HG03460 (cell line): ENCODE data around the gene SLC35F5.
"Not testable (repeated sequence)": the region's sequence is repeated elsewhere in the genome, so short reads cannot be mapped to it uniquely, and the experiment has no call there.

Source experiments
- ATAC-seq: cut with Tn5 transposase; IDR thresholded peaks from one replicate; pipeline ENCODE4 v1.9.1; 2021; ENCODE audit not compliant: unreplicated experiment

The SLC35F5 gene

DNA sequence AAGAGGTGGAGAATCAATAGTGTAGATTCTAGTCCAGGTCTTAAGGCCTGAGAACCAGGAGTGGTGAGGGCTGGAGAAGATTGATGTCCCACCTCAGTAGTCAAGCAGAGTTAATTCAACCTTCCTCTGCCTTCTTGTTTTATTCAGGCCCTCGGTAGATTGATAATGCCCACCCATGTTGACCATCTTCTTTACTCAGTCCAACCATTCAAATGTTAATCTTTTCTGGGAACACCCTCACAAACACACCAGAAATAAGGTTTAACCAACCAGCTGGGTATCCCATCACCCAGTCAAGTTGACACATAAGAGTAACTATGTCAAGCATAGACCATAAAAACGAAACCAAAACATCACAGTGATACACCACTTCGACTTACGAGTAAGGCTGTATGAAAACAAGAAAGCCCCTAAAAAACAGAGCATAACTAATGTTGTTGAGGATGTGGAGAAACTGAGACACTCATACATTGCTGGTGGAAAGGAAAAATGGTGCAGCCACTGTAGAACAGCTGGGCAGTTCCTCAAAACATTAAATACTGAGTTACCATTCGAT, 57.5 kb downstream of the SLC35F5 start:
- peak; percentile 62 for ATAC-seq

DNA sequence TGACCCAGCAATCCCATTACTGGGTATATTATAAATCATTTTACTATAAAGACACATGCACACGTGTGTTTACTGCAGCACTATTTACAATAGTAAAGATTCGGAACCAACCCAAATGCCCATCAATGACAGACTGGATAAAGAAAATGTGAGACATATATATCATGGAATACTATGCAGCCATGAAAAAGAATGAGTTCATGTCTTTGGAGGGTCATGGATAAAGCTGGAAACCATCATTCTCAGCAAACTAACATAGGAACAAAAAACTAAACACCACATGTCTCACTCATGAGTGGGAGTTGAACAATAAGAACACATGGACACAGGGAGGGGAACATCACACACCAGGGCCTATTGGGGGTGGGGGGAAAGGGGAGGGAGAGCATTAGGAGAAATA, 58.2 kb downstream of the SLC35F5 start:
- not testable (repeated sequence) for ATAC-seq

DNA sequence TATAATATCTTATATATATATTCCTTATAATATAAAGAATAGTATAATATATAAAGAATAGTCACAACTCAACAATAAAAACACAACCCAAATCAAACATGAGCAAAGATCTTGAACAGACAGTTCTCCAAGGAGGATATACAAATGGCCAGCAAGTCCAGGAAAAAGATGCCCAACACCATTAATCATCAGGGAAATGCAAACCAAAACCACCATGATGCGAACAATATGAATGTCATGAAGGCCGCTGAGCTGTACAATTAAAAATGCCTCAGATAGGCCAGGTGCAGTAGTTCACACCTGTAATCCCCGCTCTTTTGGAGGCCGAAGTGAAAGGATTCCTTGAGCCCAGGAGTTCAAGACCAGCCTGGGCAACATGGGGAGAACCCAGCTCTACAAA, 58.9 kb downstream of the SLC35F5 start:
- ATAC-seq: no peak

DNA sequence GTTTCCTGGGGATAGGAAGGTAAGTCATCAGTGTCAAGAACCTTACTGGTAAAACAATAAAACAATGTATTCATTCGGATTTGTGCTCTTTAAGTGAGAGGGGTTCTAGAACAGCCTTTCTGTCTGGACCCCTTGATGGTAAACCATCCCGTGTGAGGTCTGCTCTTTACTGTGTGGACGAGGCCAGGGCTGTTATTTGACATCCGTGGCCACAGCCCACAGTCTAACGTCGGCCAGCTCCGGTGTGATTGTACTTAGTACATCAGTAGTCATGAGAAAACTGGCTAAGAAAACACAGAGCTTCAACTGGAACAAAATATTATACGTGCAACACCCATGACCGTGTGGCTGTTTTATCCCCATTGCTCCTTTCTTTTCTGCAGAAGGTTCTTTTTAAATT, 62.0 kb downstream of the SLC35F5 start:
- no peak for ATAC-seq

DNA sequence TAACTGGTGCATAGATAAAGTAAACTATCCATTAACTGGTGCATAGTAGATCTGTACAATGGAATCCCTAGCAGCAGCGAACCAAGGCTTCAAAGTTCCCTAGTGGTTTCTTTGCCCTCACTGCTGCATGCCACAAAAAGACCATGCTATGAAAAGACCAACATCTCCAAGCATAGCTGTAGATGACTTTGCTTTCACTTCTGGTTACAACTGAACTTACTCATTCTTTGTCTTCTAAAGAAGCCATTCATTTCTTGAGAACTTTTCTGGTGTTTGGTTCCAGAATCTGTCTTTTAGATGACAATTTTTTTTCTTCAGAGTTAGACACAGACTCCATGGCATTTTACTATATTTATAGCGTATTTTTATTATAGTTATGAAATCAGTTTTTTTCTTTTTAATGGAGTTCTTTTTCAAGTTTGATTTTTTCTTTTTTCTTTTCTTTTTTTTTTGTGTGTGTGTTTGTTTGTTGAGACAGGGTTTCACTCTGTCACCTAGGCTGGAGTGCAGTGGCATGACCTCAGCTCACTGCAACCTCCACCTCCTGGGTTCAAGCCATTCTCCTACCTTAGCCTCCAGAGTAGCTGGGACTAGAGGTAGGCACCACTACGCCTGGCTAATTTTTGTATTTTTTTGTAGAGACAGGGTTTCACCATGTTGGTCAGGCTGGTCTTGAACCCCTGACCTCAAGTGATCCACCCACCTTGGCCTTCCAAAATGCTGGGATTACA, 63.6 kb downstream of the SLC35F5 start:
- ATAC-seq: peak; percentile 76

DNA sequence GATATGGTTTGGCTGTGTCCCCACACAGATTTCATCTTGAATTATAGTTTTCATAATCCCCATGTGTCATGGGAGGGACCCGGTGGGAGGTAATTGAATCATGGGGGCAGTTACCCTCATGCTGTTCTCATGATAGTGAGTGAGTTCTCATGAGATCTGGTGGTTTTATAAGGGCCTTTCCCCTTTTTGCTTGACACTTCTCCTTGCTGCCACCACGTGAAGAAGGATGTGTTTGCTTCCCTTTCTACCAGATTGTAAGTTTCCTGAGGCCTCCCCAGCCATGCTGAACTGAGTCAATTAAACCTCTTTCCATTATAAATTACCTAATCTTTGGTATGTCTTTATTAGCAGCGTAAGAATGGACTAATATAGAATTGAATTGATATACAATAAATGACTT, 65.6 kb downstream of the SLC35F5 start:
- ATAC-seq: not testable (repeated sequence)

DNA sequence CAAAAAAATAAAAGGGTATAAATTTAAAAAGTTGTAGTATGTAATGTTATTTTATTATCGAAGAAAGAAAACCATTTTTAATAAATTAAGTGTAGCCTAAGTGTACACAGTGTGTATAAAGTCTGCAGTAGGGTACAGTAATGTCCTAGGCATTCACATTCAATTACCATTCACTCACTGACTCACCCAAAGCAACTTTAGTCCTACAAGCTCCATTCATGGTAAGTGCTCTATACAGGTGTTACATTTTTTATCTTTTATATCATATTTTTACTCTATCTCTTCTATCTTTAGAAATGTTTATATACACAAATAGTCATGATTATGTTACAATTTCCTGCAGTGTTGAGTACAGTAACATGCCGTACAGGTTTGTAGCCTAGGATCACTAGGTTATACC, 69.9 kb downstream of the SLC35F5 start:
- no peak for ATAC-seq

DNA sequence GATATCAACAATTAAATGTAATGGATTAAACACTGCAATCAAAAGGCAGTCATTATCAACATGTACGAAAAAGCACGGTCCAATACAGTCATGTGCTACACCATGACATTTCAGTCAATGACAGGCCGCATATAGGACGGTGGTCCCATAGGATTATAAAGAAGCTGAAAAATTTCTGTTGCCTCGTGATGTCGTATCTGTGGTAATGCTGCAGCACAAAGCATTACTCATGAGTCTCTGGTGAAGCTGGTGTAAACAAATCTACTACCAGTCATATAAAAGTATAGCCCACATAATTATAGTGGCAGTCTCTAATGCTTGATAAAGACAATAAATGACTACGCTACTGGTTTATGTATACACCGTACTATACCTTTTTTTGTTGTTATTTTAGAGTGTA, 71.0 kb downstream of the SLC35F5 start:
- no peak for ATAC-seq

DNA sequence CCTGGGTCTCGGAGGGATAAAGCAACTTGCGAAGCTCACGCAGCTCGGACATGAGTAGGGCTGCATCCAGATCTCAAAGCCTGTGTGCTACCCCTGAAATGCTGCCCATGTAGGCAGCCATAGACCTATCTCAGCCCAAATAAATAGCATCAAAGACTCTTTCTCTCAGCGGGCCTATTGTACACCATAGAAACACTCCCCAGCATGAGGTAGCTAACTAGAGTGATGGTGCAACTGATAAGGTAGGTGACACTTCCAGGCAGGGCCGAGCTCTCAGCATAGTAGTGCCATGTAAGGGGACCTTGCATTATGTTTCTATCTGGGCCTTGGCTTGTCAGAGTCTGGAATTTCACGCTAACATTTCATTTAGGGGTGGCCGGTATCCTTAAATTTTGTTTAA, 77.0 kb downstream of the SLC35F5 start:
- ATAC-seq: no peak

DNA sequence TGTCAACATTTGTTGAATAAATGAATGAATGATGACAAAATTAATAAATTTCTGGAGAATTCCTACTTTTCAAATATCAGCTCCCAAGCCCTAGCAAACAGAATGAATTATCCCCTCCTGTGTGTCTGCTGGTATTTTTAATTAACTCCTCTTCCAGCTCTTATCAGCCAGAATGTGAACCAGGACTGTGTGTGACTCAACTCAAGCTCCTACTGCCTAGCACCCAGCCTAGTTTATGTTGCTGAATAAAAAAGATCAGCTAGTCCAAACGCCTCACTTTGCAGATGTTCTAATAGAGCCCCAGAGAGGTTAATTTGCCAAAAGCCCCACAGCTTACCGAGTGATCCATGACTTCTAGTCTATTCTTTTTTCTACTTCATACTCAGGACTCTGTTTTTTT, 79.1 kb downstream of the SLC35F5 start:
- no peak for ATAC-seq

DNA sequence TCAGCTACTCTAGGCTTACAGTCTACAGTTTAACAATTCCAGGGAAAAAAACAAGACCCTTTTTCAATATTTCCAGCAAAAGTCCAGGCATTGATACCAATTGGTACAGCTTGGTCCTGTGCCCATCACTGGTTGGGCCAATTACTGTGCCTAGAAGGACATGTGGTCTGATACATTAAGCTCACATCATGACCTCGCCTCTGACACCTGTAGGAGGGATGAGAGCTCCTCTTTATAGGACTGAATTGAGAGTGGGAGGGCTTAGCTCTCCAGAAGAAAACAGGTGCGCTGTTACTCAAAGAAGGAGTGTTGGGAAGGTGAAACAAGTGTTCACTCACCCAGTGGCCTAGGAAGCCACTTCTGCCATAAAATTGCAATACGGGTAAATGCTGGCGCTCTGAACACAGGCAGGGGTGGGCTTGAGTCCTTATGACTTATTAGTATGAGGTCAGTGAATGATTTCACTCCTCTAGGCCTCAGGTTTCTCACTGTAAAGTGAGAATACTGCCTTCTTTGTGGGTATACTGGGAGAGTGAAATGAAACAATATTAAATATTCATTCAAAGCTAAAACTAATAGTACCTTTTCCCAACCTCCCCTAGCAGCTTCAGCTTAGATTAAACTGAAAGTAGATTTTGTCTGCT, 79.7 kb downstream of the SLC35F5 start:
- no peak for ATAC-seq

DNA sequence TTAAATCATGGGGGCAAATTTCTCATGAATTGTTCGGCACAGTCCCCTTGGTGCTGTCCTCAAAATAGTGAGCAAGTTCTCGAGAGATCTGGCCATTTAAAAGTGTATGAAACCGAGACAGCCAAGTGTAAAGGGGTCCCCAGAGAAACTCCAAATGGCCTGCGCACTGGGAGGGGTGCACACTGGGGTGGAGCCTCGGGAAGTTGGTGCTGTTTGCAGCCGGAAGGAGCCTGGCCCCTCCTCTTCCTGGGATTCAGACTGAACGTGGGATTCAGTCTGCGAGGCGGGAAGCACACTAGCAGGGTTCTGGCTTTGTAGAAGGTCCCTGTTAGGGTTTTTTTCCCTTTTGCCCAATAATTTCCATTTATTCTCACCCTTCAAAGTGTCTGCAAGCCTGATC, 80.6 kb downstream of the SLC35F5 start:
- ATAC-seq: no peak

DNA sequence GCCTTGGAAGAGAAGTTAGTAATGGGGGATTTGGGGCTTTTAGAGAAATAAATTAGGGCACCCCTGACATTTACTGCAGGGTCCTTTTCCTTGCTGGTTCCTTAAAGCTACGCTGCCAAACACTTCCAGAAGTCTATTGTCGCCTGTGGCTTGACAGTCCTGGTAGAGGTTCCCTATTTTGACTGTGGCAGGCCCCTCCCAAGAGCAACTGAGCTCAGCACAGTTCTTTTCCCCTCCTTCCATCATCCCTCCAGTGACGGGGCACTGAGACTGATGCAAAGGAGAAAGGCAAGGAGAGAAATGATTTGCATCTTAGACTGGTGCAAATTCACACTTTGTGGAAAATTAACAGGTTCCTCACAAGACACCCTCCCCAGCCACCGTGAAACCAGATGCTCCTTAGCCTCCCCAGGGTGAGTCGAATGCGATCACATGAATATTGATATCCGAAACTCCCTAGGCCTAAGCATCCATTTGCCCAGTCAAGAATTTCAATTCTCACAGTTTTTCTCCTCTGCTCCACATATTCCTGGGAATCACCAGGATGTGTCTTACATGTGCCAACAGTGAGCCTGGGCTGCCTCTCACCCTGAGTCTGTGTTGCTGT, 84.0 kb downstream of the SLC35F5 start:
- no peak for ATAC-seq

DNA sequence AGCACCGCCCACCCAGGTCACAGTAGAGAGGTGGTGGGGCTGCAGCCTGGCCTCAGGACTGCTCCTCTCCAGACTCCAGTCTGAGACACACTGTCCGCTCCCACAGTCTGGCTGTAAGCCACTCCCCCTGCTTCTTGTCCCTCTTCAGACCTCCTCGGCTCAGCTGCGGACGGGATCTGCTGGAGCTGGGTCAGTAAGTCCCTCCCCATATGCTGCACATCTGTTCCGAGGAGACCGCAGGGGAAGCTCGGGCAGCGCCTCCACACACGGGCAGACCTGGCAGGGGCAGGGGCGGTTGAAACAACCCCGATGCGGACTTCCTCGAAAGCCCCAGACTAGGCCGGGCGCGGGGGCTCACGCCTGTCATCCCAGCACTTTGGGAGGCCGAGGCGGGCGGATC, 87.4 kb downstream of the SLC35F5 start:
- ATAC-seq: not testable (repeated sequence)

DNA sequence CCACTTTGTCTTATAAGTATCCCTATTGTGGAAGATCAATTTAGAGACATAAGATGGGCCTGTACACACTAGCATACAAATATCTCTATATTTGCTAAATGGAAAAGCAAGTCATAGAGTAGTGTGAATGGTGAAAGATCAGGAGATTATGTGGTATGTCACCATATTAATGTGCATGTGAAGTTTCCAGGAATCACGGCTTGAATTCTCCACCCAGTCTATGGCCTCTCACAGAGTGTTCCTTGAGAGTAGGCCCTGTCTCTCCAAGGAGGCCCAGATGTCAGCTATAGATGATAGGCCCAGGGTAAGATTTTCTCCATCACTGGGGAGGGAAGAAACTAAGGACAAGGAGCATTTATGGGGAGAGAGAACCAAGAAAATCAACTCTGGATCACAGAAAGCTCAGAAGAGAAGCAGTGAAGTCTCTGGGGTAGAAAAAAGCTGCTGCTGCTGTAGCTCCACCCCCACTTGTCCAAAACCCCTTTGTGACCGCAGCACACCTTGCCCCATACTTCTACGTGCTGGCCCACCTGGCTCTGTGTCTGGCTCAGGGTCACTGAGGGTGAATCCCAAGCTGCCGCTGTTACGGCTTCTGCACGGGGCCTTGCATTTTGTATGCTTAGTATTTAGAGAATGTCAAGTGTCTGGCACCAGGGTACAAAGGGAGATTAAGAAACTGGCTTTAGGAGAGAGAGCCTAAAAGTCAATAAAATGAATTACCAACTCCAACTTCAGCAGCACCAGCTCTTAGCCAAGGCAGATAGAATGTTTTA, 91.5 kb downstream of the SLC35F5 start:
- ATAC-seq: not testable (repeated sequence)

DNA sequence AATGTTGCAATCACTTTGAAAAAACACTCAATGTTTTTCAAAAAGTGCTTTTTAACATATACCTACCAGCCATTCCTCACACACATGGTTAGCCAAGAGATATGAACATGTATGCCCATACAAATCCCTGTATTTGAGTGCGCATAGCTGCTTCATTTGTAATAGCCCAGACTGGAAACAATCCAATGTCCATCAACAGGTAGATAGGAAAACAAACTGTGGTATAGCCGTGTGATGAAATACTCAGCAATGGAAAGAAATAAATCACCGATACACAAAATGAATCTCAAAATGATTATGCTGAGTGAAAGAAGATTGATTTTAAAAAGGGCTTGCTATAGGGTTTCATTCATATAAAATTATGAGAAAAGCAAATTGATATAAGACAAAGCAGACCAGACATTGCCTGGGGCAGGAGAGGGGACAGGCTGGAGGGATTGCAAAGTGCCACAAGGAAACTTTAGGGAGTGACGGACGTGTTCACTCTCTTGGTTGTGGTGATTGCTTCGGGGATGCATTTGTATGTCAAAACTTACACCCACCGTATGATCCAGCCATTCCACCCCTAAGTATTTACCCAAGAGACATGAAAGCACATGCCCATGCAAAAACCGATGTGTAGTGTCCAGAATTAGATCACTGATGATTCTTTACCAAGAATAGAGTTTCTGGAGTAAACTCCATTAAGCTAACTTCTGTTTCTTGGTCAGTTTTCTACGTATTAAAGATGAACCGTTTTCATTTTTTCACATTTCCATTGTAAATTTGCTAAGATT, 93.0 kb downstream of the SLC35F5 start:
- not testable (repeated sequence) for ATAC-seq
